ENCODE results near the gene USP46.

The USP46 gene

GRCh38 chr4:52651996-52652672, 7.0 kb downstream of the USP46 start:
- DNase-seq: no peak

- DNase-seq: no peak
Measured at GRCh38 chr4:52648836-52649235, 10.3 kb downstream of the USP46 start.

GRCh38 chr4:52646741-52647140, 12.4 kb downstream of the USP46 start:
- DNase-seq: no peak

- DNase-seq: no peak
Measured at GRCh38 chr4:52646096-52646495, 13.0 kb downstream of the USP46 start.

GRCh38 chr4:52645300-52645699, 13.8 kb downstream of the USP46 start:
- no peak for DNase-seq

- DNase-seq: no peak
Measured at GRCh38 chr4:52643785-52644244, 15.3 kb downstream of the USP46 start.

- no peak for DNase-seq
Measured at GRCh38 chr4:52643190-52643589, 15.9 kb downstream of the USP46 start.

- DNase-seq: no peak
Measured at GRCh38 chr4:52641854-52642563, 17.1 kb downstream of the USP46 start.

- no peak for DNase-seq
Measured at GRCh38 chr4:52640808-52641565, 18.1 kb downstream of the USP46 start.

GRCh38 chr4:52638717-52639116, 20.4 kb downstream of the USP46 start:
- no peak for DNase-seq

- DNase-seq: no peak
Measured at GRCh38 chr4:52637116-52637515, 22.0 kb downstream of the USP46 start.

- no peak for DNase-seq
Measured at GRCh38 chr4:52635560-52635959, 23.5 kb downstream of the USP46 start.

- no peak for DNase-seq
Measured at GRCh38 chr4:52635130-52635529, 24.0 kb downstream of the USP46 start.

- DNase-seq: no peak
Measured at GRCh38 chr4:52633846-52634245, 25.3 kb downstream of the USP46 start.

GRCh38 chr4:52628974-52629373, 30.1 kb downstream of the USP46 start:
- no peak for DNase-seq

GRCh38 chr4:52628543-52628942, 30.6 kb downstream of the USP46 start:
- no peak for DNase-seq

GRCh38 chr4:52627876-52628275, 31.2 kb downstream of the USP46 start:
- DNase-seq: no peak

- no peak for DNase-seq
Measured at GRCh38 chr4:52625216-52625615, 33.9 kb downstream of the USP46 start.

- no peak for DNase-seq
Measured at GRCh38 chr4:52622564-52622963, 36.5 kb downstream of the USP46 start.

GRCh38 chr4:52621567-52621966, 37.5 kb downstream of the USP46 start:
- no peak for DNase-seq

GRCh38 chr4:52619591-52619931, 39.5 kb downstream of the USP46 start:
- DNase-seq: no peak

- DNase-seq: no peak
Measured at GRCh38 chr4:52618795-52619590, 40.1 kb downstream of the USP46 start.
